Glutamatergic neuron (in vitro differentiated cells): ENCODE data around the gene LRCH4. TPM values are rescaled to one million over a fixed set of nuclear protein-coding genes. Genes with fewer than 3 reads are reported as not detected.

ENCODE experiments used
- DNase-seq: peaks from one replicate; pipeline ENCODE4 v3.0.0; 2022
- H3K27ac Mint-ChIP-seq: one replicate; pipeline ENCODE4 v1.8.0; 2020; ENCODE audit warnings: mild to moderate bottlenecking, mixed read lengths, inconsistent platforms; ENCODE audit not compliant: unreplicated experiment
- H3K27me3 Mint-ChIP-seq: one replicate; pipeline ENCODE4 v1.8.0; 2020; ENCODE audit warnings: mild to moderate bottlenecking, moderate library complexity, mixed read lengths, inconsistent platforms; ENCODE audit not compliant: unreplicated experiment
- H3K36me3 Mint-ChIP-seq: one replicate; pipeline ENCODE4 v1.8.0; 2020; ENCODE audit warnings: mild to moderate bottlenecking, mixed read lengths, inconsistent platforms; ENCODE audit not compliant: unreplicated experiment
- H3K4me1 Mint-ChIP-seq: one replicate; pipeline ENCODE4 v1.8.0; 2020; ENCODE audit warnings: mild to moderate bottlenecking, low read depth, mixed read lengths, inconsistent platforms; ENCODE audit not compliant: unreplicated experiment
- H3K4me3 Mint-ChIP-seq: one replicate; pipeline ENCODE4 v1.8.0; 2020; ENCODE audit warnings: mild to moderate bottlenecking, mixed read lengths, inconsistent platforms; ENCODE audit not compliant: unreplicated experiment
- H3K9me3 Mint-ChIP-seq: one replicate; pipeline ENCODE4 v1.8.0; 2020; ENCODE audit warnings: mild to moderate bottlenecking, moderate library complexity, mixed read lengths, inconsistent platforms; ENCODE audit not compliant: unreplicated experiment
- total RNA-seq: library from RNA; stranded (reverse); fragmentation: NEBNext Ultra II Directional; extraction: Animal tissue kit (Norgen Biotek cat#: 25700); gene quantifications from one replicate; pipeline ENCODE4 v1.2.1, GENCODE V29; 2021; ENCODE audit not compliant: unreplicated experiment
- TF ChIP-seq, protein P1 (sequence below): fragments of 200-600 bp; sonication (generic); IDR thresholded peaks from one replicate; pipeline ENCODE4 v1.5.0; 2021; ENCODE audit not compliant: partially characterized antibody, unreplicated experiment

The LRCH4 gene
- total RNA-seq, 1 donor from 2014 or later = 166 TPM

DNA sequence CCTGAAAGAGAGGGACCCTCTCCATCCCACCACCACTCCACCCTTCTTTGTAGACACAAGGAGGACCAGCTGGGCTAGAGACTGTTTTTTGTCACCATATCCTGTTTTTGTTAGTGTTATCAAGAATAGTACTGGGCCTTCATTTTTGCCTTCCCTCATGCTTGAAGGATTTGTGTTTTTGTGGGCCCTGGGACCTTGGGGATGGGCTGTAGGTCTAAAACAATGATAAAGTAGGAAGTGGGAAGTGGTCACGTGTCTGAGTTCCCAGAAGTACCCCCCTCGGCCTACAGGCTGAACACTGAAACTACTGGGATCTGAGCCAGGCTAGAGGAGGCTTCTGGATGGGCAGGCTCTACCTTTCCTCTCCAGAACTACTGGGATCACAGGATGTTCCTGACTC lies 38.1 kb downstream of the LRCH4 start:
- DNase-seq = no peak
- no peaks in the 10 kb centered on the region for H3K36me3 Mint-ChIP-seq
- TF ChIP-seq, protein P1, sequence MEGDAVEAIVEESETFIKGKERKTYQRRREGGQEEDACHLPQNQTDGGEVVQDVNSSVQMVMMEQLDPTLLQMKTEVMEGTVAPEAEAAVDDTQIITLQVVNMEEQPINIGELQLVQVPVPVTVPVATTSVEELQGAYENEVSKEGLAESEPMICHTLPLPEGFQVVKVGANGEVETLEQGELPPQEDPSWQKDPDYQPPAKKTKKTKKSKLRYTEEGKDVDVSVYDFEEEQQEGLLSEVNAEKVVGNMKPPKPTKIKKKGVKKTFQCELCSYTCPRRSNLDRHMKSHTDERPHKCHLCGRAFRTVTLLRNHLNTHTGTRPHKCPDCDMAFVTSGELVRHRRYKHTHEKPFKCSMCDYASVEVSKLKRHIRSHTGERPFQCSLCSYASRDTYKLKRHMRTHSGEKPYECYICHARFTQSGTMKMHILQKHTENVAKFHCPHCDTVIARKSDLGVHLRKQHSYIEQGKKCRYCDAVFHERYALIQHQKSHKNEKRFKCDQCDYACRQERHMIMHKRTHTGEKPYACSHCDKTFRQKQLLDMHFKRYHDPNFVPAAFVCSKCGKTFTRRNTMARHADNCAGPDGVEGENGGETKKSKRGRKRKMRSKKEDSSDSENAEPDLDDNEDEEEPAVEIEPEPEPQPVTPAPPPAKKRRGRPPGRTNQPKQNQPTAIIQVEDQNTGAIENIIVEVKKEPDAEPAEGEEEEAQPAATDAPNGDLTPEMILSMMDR = no peak
- no peaks in the 10 kb centered on the region for H3K9me3 Mint-ChIP-seq
- peaks cover 4% of the 10 kb centered on the region for H3K27me3 Mint-ChIP-seq
- H3K4me1 Mint-ChIP-seq = no peaks in the 10 kb centered on the region
- H3K27ac Mint-ChIP-seq = no peak overlapping the region
- H3K4me3 Mint-ChIP-seq = no peak overlapping the region

DNA sequence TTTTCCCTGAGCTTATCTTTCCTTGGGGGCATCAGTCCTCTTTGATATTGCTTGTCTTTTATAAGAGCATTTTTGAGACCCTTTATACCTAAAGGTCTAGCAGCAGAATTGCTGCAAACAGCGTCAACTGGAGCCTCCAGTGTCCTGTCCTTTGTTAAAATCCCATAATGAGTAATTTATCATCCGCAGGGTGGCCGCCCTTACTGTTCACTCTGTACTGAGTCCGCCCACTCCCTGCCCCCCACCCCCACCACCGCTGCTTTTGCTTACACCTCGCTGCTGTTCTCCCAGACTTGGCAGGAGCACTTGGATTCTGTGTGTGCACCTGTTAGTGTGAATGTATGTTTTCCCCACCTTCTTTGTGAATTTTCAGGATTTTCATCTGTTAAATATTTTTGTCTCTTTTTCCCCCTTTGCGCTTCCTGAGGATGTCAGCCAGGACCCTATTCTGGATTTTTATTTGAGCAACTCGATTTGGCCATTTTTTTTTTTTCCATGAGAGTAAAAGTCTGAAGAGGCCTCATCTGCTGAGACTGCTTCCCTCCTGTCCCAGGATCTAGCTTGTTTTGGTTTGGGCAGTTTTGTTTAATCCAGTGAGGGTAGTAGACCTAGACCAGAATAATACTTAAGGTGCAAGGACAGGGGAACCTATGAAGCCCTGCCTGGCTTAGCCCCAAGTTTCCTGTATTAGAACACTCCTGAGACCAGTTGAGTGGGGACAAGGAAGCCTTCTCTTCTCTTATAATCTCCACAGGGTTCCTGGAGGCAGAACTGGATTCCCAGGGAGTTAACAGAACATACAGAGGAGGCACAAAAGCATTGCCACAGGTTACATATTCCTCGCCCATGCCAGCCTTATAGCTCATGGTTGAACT lies 38.8 kb downstream of the LRCH4 start:
- Mint-ChIP-seq H3K27me3 (peaks cover 4% of the 10 kb centered on the region), H3K4me1 (no peaks in the 10 kb centered on the region), H3K9me3 (no peaks in the 10 kb centered on the region), H3K36me3 (no peaks in the 10 kb centered on the region), H3K27ac (no peak overlapping the region), H3K4me3 (no peak overlapping the region)
- no peak for DNase-seq
- TF ChIP-seq, protein P1 = no peak

DNA sequence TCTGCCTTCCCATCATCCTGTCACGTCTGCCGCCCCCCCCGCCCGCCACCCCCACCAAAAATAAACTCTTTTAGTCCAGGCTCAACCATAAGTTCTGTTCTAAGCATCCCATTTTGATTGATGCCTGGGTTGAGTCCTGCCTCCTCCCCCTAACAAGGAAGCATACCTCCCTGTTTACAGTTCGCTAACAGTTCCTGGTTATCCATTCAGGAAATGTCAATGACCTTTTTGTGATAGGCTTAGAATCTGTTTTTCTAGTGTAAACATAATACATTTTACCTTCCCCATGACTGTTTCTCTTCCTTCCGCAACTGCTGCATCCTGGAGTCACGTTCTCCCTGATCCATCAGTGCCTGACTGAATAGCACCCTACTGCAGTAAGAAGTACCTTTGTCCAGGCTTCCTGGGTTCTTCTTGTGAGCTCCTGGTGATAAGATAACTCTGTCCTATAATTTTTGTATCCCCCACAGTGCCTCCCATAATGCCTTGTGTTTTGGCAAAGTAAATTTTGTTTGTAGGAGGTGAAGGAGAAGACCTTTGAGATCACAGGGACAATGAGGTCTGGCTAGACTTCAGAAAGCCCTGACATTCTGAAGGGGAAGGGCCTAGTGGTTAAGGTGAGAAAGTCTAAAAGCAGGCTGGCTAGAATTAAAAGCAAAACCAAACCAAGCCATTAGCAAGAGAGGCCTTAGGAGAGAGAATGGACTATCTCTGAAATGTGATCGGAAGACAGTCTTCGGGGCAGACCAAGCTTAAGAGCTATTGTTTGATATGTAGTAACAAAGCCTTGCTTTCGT lies 39.6 kb downstream of the LRCH4 start:
- Mint-ChIP-seq H3K27ac (no peak overlapping the region), H3K36me3 (no peaks in the 10 kb centered on the region), H3K27me3 (peaks cover 4% of the 10 kb centered on the region), H3K4me1 (no peaks in the 10 kb centered on the region), H3K4me3 (no peak overlapping the region), H3K9me3 (no peaks in the 10 kb centered on the region)
- no peak for DNase-seq
- TF ChIP-seq, protein P1 = no peak

DNA sequence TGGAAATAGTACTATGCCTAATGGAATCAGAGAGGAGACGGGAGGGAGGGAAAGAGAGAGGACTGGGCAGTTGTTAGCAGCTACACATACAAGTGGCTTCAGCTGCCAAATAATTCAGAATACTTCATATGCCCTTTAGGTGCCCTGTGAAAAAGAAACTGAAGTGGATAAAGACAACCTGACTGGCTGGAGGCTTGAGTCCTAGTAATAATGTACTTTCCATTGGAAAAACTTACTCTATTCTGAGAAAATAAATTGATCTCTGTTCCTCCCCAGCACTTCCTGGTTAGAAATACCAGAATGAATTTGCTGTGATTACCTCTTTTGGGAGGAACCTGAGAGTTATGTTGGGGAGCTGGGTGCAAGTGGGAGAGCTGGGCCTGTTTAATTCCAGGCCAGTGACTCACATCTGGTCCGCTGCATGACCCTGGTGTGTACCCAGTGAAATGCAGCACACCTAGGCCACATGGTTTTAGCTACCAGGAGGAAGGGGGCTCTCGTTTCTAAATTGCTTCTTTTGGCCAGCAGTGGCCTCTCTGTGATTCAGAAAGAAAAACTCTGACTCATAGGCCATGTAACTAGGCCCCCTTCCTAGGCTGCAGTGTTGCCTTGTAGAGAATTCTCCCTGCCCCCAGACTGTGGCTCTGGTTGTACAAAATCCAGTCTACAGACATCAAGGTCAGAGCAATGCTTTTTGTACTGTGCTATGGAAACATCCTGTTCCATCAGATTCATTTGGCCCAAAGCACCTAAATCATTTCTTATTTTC lies 40.4 kb downstream of the LRCH4 start:
- DNase-seq = no peak
- Mint-ChIP-seq H3K36me3 (no peaks in the 10 kb centered on the region), H3K27me3 (peaks cover 4% of the 10 kb centered on the region), H3K27ac (no peak overlapping the region), H3K4me1 (no peaks in the 10 kb centered on the region), H3K9me3 (no peaks in the 10 kb centered on the region), H3K4me3 (no peak overlapping the region)
- TF ChIP-seq, protein P1 = no peak
